Muscle layer of colon (tissue), 2 donors: ENCODE data around the gene ZMIZ2.
"Not testable (repeated sequence)": the region's sequence is repeated elsewhere in the genome, so short reads cannot be mapped to it uniquely, and the experiment has no call there.

Experiments
- H3K27ac ChIP-seq: one replicate; pipeline ENCODE4 v1.7.0; 2013; ENCODE audit warnings: low read depth, mild to moderate bottlenecking, low read length, moderate library complexity
- H3K27me3 ChIP-seq, 2 donors: one replicate each; pipeline ENCODE4 v1.7.0; 2013; ENCODE audit warnings: low read length in 2 of 2, mild to moderate bottlenecking in 2 of 2; ENCODE audit not compliant: insufficient read depth in 2 of 2, control insufficient read depth in 1 of 2
- H3K36me3 ChIP-seq: one replicate; pipeline ENCODE4 v1.7.0; 2013; ENCODE audit warnings: mild to moderate bottlenecking, low read length; ENCODE audit not compliant: insufficient read depth
- H3K4me1 ChIP-seq: one replicate; pipeline ENCODE4 v1.7.0; 2013; ENCODE audit warnings: mild to moderate bottlenecking, low read length; ENCODE audit not compliant: insufficient read depth
- H3K4me3 ChIP-seq, 2 donors: one replicate each; pipeline ENCODE4 v1.7.0; 2013; ENCODE audit warnings: low read length in 2 of 2, low read depth in 1 of 2, mild to moderate bottlenecking in 1 of 2, moderate library complexity in 1 of 2
- H3K9ac ChIP-seq: one replicate; pipeline ENCODE4 v1.7.0; 2013; ENCODE audit warnings: low read length
- H3K9me3 ChIP-seq: one replicate; pipeline ENCODE4 v1.7.0; 2013; ENCODE audit warnings: mild to moderate bottlenecking, low read length
- donor health status: abdominal sarcoma.
- donor health status: Adenocarcinoma of cecum.

The ZMIZ2 gene

DNA sequence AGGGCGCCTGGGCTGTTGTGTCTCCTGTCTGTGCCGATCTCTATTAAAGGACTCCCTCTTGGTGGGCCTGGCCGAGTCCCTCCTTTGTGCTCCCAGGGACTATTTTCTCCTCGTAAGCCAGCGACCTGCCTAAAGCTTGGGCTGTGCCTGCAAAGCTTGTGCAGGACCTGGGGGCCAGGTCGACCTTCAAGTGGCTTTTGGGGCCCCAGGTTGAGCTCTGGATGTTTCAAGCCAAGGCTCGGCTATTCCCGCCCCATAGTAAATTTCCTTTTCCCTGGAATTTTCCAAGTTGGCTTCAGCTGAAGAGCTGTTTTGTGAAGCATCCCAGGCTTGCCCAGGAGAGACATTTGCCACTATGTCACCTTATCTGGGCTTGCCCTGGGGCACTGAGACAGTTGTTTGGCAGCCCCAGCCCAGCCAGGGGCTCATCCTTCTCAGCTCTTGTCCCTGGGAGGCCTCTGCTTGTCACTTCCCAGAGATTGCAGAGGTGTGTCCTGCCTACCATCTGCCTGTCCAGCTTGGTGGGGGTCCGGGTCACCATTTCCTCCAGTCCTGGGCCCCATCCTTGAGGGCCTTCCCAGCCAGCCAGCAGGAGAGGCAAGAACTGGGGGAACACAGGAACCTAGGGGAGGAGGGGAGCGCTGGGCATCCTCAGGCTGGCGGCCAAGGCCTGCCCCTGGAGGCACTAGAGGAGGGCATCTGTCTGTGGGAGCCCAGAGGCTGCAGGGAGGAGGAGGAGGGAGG is 20.2 kb downstream of the ZMIZ2 start:
- Histone ChIP-seq H3K9ac (no peak overlapping the region), H3K4me3 (peak overlapping the region in 1 of 2 donors; percentile 53)

DNA sequence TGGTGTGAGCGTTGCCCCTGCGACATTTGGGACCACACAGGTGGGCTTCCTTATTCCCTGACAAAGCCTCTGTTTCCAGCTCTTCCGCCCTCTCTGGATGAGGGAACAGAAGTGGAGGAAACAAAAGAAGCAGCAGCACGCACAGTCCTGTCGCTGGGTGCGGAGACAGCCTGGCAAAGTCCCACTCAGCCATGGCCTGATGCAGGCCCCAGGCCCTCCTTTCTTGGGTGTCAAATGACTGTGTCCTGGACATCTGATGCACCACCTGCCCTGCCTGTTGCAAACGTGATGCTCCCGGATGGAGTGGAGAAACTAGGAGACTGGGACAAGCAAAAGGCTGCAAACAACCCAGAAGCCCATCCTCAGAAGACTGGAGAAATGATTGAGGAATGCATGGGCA is 20.7 kb downstream of the ZMIZ2 start:
- peak overlapping the region; percentile 16 for H3K9ac ChIP-seq

More for the DNA sequence above, 20.2 kb downstream of the ZMIZ2 start:
- Histone ChIP-seq H3K27ac (peak overlapping the region; percentile 59), H3K27me3 (no peaks in the 10 kb centered on the region), H3K4me1 (peaks cover 38% of the 10 kb centered on the region), H3K36me3 (peaks cover 33% of the 10 kb centered on the region), H3K9me3 (no peaks in the 10 kb centered on the region)

DNA sequence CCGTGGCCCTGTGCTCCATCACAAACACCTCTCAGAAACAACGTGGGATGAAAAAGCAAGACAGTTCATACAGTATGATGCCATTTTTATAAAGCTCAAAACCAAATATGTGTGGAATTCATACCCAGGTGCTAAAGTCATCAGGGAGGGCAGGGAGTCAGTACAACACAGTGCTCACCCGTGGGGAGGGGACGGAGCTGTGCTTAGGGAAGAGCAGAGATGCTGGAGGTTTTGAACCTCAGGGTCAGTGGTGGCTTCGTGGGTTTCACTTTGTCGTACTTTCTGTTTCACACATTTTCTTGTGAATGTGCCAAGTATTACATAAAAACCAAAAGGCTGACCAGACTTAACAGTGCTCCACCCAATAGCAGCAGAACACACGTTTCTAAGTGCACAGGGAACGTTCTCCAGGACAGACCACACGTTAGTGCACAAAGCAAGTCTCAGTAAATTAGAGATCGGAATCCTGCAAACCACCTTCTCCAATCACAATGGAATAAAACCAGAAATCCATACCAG is 21.2 kb downstream of the ZMIZ2 start:
- Histone ChIP-seq H3K4me1 (peaks cover 38% of the 10 kb centered on the region), H3K9me3 (no peaks in the 10 kb centered on the region), H3K4me3 (peak overlapping the region in 1 of 2 donors; percentile 53), H3K36me3 (peaks cover 22% of the 10 kb centered on the region), H3K27me3 (no peaks in the 10 kb centered on the region), H3K27ac (peak overlapping the region; percentile 59), H3K9ac (peak overlapping the region; percentile 16)

More for the DNA sequence above, 20.7 kb downstream of the ZMIZ2 start:
- H3K4me3 ChIP-seq, result peak overlapping the region in 1 of 2 donors; percentile 53
- peak overlapping the region; percentile 59 for H3K27ac ChIP-seq
- peaks cover 38% of the 10 kb centered on the region for H3K4me1 ChIP-seq
- no peaks in the 10 kb centered on the region for H3K27me3 ChIP-seq
- H3K36me3 ChIP-seq, result peaks cover 27% of the 10 kb centered on the region
- no peaks in the 10 kb centered on the region for H3K9me3 ChIP-seq

DNA sequence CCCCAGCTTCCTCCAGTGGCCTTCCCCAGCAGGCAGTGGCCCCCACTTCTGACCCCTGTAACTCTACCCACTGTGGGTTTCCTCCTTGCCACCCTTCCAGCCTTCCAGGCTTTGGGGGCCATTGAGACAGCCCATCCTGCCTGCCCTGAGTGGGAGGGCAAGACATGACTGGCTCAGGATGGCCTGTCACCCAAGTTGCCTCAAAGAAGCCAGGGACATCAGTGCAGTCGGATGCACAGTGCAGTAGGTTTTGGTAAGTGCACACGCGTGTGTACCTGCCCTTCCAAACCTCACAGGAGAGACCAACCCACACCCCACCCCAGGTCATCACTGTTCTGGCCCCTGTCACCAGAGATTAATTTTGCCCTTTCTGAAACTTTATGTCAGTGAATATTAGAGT is 22.7 kb downstream of the ZMIZ2 start:
- no peak overlapping the region for H3K9ac ChIP-seq
- H3K27me3 ChIP-seq, result no peaks in the 10 kb centered on the region
- H3K27ac ChIP-seq, result no peak overlapping the region
- H3K4me1 ChIP-seq, result peaks cover 38% of the 10 kb centered on the region
- peaks cover 7% of the 10 kb centered on the region for H3K36me3 ChIP-seq
- no peaks in the 10 kb centered on the region for H3K9me3 ChIP-seq
- H3K4me3 ChIP-seq, result no peak overlapping the region

DNA sequence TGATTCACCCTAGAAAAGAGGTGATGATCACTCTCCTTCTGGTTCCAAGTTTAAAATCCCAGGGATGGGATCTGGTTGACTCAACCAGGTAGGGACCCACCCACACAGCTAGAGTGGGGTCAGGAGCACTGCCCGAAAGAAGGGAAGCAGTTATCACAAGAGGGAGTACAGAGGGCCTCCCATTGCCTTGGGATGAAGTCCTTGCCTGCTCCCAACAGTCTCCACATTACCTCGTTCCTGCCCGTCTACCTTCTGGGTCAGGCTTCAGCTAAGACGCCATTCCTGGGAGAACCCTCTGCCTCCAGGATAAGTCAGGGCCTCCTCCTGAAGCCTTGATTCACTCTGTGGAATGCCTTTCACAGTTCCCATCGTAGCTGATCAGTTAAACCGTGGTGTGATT is 23.8 kb downstream of the ZMIZ2 start:
- no peak overlapping the region for H3K27ac ChIP-seq
- H3K36me3 ChIP-seq, result no peaks in the 10 kb centered on the region
- H3K27me3 ChIP-seq, result no peaks in the 10 kb centered on the region
- no peak overlapping the region for H3K9ac ChIP-seq
- no peak overlapping the region for H3K4me3 ChIP-seq
- H3K4me1 ChIP-seq, result peaks cover 35% of the 10 kb centered on the region
- H3K9me3 ChIP-seq, result no peaks in the 10 kb centered on the region

DNA sequence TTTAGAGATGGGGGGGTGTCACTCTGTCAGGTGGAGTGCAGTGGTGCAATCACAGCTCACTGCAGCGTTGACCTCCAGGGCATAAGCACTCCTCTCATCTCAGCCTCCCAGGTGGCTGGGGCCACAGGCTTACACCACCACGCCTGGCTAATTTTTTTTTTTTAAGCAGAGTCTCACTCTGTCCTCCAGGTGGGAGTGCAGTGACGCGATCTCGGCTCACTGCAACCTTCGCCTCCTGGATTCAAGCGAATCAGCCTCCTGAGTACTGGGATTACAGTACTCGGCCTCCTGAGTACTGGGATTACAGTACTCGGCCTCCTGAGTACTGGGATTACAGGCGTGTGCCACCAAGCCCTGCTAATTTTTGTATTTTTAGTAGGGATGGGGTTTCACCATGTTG is 24.2 kb downstream of the ZMIZ2 start:
- Histone ChIP-seq H3K9me3 (no peaks in the 10 kb centered on the region), H3K9ac (no peak overlapping the region), H3K4me3 (no peak overlapping the region), H3K4me1 (peaks cover 30% of the 10 kb centered on the region), H3K27me3 (no peaks in the 10 kb centered on the region), H3K27ac (no peak overlapping the region), H3K36me3 (no peaks in the 10 kb centered on the region)

DNA sequence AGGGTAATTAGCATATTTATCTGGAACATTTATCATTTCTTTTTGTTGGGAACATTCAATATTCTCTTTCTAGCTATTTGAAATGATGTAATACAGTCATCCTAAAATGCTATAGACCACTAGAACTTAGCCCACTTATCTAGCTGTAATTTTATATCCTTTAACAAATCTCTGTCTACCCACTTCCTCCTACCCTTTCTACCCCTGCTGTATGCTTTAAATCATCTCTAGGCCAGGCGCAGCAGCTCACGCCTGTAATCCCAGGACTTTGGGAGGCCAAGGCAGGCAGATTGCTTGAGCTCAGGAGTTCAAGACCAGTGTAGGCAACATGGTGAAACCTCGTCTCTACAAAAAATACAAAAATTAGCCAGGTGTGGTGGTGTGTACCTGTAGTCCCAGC is 25.8 kb downstream of the ZMIZ2 start:
- not testable (repeated sequence) for H3K4me3 ChIP-seq, H3K27me3 ChIP-seq, H3K27ac ChIP-seq, H3K36me3 ChIP-seq, H3K9ac ChIP-seq, H3K9me3 ChIP-seq
- peaks cover 14% of the 10 kb centered on the region for H3K4me1 ChIP-seq

DNA sequence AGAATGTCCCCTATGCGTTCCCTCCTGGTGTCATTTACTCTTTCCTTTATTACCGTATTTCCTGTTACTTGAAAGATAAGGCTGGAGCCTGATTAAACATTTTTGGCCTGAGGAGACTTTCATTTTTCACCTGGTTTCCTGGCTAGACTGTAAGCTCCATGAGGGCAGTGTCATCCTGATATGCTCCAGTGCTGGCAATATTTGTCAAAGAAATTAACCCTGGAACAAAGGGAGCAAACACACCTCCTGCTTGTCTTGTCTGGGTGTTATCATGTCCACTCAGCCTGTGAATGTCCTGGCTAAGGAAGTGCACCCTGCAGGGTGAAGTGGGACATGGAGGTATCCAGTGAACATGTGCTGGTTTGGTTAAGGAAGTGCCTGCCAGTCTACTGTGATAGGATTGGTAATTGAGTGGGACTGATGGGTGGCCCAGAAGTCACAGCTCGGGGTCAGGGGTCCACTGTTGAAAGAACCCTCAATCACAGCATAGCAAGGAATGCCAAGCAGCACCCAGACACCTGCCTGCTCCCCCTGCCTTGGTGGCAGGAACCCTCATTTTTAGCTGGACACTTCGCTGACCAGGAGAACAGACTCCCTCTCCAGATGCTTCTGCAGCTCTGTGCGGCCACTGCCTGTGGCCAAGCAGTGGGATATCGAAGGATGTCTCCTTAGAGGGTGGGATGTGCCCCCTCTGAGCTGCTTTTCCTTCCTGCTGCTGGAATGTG is 26.9 kb downstream of the ZMIZ2 start:
- Histone ChIP-seq H3K27me3 (no peaks in the 10 kb centered on the region), H3K36me3 (no peaks in the 10 kb centered on the region), H3K9me3 (no peaks in the 10 kb centered on the region), H3K9ac (no peak overlapping the region), H3K4me3 (no peak overlapping the region), H3K27ac (no peak overlapping the region), H3K4me1 (peaks cover 4% of the 10 kb centered on the region)

DNA sequence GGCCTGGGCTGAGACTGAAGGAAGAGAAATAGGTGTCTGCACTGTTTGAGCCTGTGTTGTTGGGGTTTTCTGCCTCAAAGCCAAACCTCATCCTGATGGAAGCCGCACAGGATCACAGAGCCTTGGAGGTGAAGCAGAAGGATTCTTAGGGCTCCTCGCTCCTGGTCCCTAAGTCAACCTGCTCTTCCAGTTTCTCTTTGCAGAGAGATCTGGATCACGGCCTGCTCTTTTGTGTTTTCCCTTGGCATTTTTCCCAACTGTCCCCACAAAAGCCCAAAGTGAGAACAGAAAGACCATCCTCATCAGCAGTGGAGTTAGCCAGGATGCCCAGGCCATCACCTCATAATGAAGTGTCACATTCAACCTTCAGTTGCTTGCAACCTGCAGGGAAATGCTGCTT is 27.6 kb downstream of the ZMIZ2 start:
- H3K27me3 ChIP-seq, result no peaks in the 10 kb centered on the region
- no peaks in the 10 kb centered on the region for H3K9me3 ChIP-seq
- H3K4me3 ChIP-seq, result no peak overlapping the region
- H3K36me3 ChIP-seq, result no peaks in the 10 kb centered on the region
- no peak overlapping the region for H3K9ac ChIP-seq
- H3K27ac ChIP-seq, result no peak overlapping the region
- no peaks in the 10 kb centered on the region for H3K4me1 ChIP-seq

DNA sequence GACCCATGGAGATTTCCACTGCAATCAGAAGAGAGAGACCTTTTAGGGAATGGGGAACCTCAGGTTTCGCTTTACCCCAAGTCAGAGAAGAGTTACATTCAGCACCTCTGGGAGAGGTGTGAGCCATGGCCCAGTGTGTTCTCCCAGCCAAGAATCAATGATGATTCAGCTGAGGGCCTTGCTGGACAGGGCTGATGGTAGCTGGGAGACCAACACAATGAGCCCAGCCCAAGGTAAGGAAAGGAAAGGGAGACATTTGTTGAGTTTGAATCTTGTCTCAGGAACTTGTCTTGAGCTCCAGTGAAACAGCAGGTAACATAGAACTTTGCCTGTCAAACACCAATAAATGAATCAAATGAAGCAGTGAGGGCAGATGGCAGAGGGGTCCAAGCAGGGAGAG is 33.8 kb downstream of the ZMIZ2 start:
- H3K4me1 ChIP-seq, result no peaks in the 10 kb centered on the region
- H3K9ac ChIP-seq, result no peak overlapping the region
- no peaks in the 10 kb centered on the region for H3K36me3 ChIP-seq
- no peaks in the 10 kb centered on the region for H3K27me3 ChIP-seq
- peaks cover 4% of the 10 kb centered on the region for H3K9me3 ChIP-seq
- H3K27ac ChIP-seq, result no peak overlapping the region
- no peak overlapping the region for H3K4me3 ChIP-seq

DNA sequence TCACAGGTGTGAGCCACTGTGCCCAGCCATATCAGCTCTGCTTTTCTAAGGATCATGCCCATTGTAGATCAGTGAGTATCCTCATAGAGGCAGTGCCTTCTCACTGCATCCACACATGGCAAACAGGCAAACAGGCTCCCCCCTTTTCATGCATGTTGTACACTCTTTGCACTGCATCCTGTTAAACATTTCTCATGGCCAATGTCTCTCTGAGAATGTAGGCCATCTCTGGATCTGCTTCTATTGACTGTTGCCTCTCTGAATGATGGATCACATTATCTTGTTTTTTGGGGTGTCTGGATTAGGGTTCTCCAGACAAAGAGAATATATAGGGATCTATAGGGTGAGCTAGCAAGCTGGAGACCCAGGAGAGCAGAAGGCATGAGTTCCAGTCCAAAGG is 34.8 kb downstream of the ZMIZ2 start:
- H3K27ac ChIP-seq, result no peak overlapping the region
- no peak overlapping the region for H3K9ac ChIP-seq
- no peaks in the 10 kb centered on the region for H3K27me3 ChIP-seq
- H3K4me1 ChIP-seq, result no peaks in the 10 kb centered on the region
- no peaks in the 10 kb centered on the region for H3K36me3 ChIP-seq
- H3K9me3 ChIP-seq, result peaks cover 4% of the 10 kb centered on the region
- H3K4me3 ChIP-seq, result no peak overlapping the region
